Stimulated activated CD4-positive, alpha-beta T cell treated with anti-CD3 and anti-CD28 coated beads, TNF-alpha, amount 100 ng/mL, for 24 hours (primary cell): ENCODE results near the gene RBM7.
A peak's percentile ranks its signal among the peaks of the same experiment; 100 is the strongest.

ENCODE experiments used
- DNase-seq, 3 experiments: peaks; one replicate each; pipeline ENCODE4 v3.0.0-alpha.2; 2020; ENCODE audit warnings: low read depth in 3 of 3

The RBM7 gene, protein sequence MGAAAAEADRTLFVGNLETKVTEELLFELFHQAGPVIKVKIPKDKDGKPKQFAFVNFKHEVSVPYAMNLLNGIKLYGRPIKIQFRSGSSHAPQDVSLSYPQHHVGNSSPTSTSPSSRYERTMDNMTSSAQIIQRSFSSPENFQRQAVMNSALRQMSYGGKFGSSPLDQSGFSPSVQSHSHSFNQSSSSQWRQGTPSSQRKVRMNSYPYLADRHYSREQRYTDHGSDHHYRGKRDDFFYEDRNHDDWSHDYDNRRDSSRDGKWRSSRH

DNA sequence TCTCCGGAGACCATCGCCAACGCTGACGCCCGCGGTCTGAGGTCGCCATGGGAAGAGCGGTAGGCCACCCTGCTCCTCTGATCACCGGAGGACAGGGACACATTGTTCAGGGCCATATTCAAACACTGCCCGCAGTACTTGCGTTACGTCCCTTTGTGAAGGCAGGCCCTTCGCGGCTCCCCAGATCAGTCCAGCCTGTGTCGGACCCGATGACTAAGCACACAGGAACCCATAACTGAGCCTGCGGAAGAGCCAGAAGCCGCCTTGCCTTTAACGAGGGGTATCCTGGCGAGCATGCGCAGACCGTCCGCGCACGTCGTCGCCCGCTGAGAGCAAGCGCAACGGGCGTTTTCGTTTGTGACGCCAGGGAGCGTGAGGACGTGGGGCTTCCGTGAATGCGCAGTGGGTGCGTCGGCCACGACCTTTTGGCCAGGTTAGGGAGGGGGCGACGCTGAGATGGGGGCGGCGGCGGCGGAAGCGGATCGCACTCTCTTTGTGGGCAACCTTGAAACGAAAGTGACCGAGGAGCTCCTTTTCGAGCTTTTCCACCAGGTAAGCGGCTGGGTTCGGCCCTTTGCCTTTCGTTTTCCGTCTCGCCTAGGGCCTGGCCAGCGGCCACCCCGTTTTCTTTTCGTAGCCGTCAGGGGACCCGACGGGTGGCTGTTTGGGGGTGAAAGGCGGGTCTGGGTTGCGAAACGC, at the start of gene RBM7, which contains the start of gene C11orf71:
RBM7 (plus strand) TSS at position 451 of the 699 bp plus-strand sequence; CDS start at position 457, 6 bp downstream.
C11orf71 (minus strand) TSS at position 296 of the 699 bp plus-strand sequence; CDS start at position 116, 180 bp downstream.
- peak; percentile 96 to 98 (median 96) for DNase-seq

DNA sequence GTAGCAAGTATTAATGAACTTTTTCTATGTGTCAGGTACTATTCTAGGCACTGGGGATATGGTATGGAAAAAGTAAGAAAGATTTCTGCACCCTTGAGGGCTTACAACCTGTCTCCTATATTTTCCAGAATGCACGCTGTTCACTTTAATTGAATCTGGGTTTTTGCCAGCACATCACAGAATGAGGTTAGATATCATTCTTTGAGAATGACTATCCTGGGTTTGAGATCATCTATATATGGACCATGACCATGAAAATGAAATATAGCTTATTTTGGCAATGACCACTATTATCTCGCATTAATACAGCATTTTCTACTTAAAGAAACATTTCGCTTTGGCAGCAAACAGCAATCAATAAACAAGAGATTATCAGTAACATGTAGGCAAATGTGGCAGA, 47.0 kb upstream of the RBM7 start:
- no peak for DNase-seq

DNA sequence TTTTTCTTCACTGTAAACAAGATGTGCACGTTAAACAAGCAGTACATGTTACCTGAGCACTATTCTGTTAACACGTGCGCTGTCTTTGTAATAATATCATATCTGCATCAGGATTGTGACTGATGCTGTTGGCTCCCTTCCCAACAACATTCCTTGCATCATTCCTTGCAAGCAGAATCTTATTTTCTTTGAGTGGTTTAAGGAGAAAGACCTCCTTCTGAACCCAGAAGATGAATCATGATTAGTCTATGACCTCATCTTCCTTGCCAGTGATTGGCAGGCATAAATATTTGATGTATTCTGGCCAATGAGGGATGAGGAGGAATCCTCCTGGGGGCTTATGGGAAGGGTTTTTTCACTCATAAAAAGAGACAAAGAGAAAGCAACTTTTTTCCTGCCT, 46.4 kb upstream of the RBM7 start:
- no peak for DNase-seq

DNA sequence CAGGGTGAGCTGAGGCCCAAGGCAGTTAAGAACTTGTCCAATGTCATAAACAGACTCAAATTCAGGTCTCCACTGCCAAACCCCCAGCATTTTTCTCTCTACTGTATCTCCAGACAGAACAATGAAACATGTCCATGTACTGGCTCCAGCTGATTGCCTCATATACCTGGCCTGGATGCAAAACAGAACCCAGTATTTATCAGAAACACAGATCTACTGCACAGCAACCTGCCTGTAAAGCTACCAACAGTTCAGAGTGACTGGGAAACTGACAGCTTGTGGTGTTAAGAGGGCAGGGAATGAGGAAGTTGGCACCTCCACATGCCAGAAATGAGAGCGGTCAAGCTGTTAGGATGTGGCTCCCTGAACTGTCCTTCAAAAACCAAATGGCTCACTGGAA, 41.8 kb upstream of the RBM7 start:
- no peak for DNase-seq

DNA sequence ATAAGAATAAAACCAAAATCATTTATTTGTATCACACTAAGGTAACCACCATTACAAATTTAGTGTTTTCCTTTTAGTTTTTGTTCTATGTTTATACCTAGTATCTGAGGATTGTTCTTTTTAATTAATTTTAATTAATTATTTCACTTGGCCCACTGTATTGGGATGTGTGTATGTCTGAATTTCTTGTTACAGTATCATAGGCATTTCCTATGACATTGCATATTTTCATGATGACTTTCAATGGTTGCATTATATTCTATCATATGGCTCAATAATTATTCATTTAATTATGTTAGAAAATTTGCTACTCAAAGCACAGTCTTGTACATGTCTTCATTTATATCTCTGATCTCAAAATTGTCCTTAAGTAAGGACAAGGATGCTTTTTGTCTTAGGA, 41.1 kb upstream of the RBM7 start:
- no peak for DNase-seq

DNA sequence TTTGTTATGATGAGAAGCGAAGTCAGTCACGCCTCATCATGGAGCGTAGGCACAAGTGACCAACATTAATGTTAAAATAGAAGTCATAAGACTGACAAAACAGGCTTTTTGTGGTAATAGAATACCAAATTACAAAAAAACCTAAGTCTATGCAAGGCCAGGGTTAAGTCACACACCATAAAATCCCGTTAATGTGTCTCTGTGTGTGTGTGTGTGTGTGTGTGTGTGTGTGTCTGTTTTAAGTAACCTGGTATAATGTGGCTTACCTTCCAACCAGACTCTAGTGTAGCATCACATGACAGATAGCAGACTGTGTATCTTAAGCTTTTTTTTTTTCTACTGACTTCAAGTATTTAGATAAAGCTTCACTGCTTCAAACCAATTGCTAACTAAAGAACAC, 38.1 kb upstream of the RBM7 start:
- no peak for DNase-seq

DNA sequence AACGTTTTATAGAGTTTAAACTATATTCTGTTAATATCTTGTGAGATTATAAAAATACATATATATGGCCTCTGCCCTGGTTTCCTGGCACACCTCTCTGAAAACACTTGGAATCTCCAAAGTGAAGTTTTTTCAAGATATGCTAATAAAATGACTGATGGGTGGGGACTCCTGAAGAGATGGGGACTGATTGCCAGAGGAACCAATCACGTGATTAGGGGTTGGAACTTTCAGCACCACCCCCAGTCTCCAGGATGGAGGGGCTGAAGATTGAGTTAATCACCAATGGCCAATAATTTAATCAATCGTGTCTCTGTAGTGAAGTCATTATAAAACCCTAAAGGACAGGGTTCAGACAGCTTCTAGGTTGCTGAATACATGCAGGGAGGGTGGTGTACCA, 37.5 kb upstream of the RBM7 start:
- DNase-seq, result no peak

DNA sequence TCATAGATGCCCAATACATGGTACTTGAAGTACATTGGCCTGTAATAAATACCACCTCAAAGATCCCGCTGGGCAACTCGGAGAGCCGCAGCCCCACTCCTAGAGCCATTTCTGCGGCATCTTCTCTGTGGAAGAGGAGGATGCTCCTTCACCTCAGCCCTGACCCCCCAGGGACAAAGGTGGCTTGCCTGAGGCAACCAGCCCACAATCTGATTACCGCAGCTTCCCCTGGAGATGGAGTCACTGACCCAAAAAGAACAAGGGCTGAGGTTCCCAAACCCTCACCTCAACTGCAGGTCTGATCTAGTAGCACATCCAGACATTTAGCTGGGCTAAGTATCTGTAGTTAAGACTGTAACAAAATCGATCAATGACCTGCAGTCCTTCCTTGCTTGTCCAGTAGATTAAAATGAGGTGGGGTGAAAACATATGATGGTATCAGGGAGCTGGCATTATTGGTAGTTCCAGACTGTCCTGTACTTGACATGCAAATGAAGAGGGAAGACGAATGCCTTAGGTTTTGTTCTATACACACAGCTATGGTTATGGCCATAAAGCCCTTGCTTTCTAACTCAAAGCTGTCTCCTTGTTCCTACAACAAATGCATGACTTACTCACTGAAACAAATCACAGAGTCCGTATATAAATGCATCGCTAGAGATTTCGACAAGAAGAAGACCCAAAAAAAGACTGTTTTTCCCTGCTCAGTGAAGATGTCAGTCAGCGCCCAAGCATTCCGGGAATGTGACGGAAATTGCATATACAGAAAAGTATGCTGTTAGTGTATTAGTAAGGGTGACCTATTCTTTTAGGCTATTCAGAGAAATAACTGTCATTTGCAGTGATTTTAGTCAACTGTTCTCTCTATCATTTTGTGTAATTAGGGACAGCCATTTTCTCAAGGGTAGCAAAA, 33.9 kb upstream of the RBM7 start:
- DNase-seq, result no peak

DNA sequence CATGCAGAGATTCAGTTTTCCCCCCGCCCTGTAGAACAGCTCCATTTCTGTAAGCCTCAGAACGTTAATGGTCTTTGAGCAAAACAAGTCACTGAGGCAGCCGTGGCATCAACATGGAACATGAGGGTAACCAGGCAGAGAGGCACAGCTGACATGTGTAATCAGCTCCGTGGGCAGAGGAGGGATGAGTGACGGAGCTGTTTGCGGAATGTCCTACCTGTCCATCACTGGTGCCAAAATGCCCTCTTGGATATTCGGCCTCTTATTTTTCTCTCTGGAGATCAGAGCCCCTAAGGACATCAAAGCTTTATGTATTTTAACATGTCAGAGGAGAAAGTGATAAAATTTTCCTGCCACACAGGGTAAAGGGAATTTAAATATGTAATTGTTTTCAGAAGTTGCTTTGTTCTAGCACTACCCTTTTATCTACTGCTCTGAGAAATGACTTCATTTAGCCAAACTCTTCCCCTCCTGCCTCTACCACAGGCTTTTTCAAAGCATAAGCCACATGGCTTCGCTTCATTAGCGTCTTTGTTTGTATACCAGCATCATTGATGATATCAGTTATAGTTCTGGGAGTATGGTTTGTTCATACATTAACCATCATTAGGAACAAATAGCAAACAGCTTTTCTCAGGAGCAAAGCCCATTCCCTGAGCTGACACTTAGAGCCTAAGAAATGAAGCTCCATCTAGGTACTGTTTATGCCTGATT, 33.1 kb upstream of the RBM7 start:
- DNase-seq, result no peak

DNA sequence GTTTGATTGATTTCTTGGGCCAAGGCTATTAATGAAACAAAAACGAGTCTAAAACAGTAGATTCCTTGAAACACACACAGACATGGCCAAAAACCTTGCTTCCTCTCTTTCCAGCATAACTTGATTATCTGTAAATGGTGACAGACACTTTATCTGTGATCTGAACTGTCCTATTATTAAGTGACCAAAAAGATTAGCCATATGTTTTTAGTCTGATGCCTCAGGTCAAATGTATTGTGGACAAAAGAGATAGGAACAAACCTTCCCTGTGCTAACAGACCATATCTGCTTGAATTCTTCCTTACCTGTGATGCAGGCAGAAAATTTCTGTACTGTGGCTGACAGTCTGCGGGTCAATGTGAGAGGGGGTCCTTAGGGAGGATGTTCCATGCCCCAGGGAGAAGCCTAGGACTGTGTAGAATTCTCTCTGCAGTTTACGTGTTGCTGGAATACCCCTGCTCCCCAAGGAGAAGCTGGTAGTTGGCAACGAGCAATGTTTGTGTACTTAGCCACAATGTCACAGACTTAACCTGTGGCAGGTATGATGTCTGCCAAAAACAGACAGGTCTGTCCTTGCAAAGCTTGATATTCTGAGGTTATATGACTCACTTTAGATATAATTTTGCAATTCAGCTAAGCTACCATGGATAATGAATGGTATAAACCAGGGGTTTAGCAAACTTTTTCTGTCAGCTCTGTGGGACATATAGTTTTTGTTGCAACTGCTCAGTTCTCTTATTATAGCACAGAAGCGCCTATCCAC, 31.4 kb upstream of the RBM7 start:
- no peak for DNase-seq

DNA sequence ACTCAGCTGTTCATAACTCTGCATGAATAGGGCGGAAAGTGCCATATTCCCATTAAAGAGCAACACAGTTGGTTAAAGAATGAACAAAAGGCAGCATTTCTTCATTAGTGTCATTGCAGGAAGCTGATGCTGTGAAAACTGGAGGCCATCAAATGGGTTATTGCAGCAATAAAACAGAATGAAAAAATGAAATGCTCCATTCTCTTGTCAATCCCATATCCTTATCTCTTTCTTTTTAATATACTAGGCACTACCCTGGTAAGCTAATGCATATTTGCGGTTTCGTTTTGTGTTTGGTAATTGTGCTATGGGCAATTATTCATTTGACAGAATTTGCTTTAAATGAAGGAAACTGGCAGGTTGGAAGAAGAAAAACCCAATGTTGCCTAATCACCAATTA, 25.4 kb upstream of the RBM7 start:
- DNase-seq, result no peak

DNA sequence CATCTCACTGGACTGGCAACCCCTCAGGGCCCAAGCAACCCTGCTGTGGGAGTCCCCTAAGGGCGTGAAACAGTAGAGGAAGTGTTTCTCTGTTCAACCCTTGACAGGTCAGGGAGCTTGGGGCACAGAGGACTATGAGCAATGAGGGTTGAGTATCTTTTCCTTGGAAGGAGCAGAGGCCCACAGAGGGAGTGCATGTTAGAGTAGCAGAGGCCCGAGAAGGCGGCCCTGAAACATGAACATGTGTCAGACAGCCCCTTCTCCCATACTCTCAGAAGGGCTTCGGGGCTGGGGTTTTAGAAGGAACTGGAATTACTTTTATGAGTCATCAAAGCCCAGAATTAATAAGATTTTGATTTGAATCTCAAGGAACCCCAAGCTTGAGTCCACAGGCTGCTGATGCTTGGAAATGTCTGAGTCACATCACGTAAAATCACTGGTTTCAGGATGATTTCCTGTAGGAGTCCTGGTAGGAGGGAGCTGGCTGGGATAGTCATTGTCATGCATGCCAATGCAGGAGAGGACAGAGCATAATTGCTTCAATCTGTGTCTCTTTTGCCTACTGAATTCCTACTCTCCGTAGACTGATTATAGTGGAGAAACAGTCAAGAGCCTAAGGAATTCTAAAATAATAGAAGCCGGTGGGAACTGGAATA, 22.7 kb upstream of the RBM7 start:
- no peak for DNase-seq

DNA sequence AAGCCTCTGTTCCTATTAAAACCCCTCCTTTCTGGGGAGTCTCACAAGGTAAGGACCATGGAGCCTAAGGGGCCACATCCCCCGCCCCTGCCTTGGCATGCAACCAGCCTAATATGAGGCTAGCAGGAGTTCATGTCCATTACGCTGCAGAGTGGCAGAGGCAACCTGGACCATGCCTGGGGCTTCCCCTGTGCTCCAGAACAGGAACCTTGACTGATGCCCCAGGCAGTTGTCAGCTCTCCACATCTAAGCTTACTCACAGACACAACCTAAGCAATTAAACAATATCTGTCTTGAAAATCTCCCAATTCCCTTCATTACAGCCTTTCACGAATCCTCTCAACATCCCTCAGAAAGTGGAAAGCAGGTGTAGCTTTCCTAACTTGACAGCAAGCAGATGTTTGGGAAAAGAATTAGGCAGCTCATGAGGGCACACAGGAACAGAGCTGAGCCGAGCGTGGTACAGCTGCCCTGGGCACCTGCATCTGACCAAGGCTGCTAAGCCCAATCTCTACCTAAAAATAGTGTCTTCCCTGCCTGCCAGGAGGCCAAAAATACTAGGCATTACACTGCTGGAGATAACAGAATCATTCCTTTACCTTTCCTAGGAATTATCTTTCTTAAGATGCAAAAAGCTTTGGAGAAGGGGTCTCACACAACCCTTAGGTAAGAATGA, 20.9 kb upstream of the RBM7 start:
- no peak for DNase-seq

DNA sequence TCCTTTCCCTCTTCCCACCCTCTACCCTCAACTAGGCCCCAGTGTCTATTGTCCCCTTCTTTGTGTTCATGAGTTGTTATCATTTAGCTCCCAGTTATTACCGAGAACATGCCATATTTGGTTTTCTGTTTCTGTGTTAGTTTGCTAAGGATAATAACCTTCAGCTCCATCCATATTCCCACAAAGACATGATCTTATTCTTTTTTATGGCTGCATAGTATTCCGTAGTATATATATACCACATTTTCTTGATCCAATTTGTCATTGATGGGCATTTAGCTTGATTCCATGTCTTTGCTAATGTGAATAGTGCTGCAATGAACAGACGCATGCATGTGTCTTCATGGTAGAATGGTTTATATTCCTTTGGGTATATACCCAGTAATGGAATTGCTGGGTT, 18.0 kb upstream of the RBM7 start:
- no peak for DNase-seq

DNA sequence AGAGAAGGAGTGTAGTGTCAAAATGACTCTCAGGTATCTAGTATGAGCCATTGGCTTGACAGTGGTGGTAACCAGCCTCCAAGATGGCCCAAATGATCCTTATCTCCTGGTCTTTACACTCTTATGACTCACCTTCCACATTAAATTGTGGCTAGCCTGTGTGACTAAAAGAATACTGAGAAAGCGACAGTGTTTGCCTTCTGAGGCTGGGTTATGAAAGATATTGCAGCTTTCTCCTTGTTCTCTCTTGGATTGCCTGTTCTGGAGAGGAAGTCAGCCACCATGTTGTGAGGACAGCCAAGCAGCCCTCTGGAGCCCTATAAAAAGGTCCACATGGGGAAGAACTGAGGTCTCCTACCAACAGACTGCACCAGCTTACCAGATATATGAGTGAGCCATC, 16.0 kb upstream of the RBM7 start:
- no peak for DNase-seq

DNA sequence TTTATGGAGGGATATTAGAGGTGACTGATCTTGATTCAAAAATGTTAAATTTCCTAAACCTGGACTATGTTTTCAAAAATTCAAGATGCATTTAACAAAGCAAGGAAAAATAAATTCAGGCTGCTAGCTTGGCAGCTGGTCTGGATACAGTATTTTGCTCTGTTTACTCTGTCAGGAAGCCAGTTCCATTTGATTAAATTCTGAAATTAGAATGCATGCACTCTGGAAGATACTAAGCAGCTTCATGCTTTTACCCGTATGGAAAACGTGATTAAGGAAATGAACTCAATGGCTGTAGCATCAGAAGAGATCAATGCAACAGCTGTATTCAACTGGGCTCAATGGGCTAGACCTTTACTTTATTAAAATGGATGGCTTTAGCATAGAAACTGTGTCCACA, 14.3 kb upstream of the RBM7 start:
- no peak for DNase-seq

DNA sequence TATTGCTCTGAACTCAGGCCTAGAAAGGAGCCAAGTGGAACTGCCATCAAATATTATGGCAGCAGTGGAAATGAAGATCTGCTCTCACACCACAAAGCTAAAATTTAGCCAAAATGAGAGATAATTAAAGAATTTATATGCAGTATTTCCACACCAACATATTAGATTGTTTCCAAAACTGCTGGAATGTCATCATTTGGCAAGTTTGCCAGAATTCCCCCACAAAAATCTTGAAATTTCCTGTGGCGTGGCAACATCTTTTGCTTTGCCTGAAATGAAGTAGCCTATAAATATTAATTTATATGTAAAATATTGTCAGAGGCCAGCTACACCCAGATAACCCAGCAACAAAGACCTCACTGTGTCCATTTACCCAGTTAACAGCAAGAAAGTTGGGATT, 13.9 kb upstream of the RBM7 start:
- DNase-seq, result no peak

DNA sequence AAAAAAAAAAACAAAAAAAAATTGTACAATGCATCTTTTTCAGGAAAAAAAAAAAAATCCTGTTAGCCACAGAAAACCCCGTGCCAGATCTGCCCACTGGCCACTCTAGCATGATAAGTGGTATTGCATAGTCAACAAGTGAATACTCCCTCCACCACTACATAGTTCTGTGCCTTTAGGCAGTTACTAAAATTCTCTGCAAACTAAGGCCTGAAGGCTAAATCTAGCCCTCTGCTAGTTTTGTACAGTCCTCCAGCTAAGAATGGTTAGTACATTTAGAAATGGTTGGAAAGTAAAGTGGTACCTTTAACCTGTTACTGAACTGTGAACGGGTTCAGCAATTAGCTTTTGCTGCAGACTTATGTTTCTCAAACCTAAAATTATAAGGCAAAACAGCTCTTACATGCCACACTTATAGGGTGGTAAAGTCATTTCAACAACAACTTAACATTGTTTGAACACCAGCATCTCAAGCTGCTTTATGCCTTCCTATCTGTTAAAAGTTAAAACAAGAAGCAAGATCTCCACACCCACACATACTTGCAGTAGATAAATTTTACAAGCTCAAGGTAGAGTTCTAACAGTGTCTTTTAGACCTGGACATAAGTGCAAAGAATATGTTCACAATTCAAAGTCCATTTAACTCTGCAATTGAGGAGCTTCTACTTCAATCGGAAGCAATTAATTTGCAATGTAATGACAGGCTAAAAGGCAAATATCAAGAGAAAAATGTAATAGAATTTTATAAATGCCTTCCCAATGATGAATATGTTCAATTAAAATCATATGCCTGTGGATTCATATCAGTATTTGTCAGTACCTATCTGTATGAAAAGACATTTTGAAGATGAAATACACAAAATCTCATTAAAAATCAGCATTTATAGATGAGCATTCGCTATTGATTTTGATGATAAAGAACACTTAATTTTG, 7.5 kb upstream of the RBM7 start:
- DNase-seq, result no peak

DNA sequence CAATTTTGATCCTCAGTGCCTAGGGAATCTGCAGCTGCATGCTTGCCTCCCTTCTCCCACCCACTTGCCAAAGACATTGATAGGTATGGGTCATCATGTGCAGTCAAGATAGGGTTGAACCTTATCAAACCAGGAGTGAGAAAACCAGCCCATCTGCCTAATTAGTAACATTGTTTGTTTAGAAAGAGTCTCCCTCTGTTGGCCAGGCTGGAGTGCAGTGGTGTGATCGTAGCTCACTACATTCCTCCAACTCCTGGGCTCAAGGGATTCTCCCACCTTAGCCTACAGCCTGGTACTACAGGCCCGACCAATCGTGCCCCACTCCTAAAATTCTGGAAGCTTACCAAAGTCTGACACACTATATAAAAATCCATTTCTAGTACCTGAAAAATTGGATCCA, 4.7 kb upstream of the RBM7 start:
- DNase-seq, result no peak
